GM18517 (cell line): ENCODE measurements around the gene DAPK1.

Experiments
- ATAC-seq: cut with Tn5 transposase; IDR thresholded peaks from one replicate; pipeline ENCODE4 v1.9.1; 2021; ENCODE audit warnings: mild to moderate bottlenecking, moderate library complexity; ENCODE audit not compliant: unreplicated experiment

Gene DAPK1

GRCh38 chr9:87587864-87588263 lies 90.2 kb downstream of the DAPK1 start:
- no peak for ATAC-seq

DNA sequence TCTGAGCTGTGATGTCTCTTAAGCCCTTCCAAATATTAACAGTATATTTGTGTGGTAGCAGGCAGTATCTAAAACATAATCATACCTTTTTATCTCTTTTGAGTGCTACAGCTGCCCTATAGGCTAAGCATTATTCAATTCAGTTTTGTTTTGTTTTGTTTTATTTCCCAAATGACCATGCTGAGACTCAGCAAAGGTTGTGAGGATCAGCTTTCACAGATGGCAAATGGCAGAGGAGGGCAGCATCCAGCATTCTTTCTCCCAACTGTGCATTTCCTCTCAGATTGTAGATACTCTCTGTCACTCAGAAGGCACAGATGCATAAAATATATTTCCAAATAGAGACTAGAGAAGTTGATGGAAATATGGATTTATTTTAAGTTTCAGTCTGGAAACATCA lies 90.7 kb downstream of the DAPK1 start:
- no peak for ATAC-seq

GRCh38 chr9:87590996-87591395 lies 93.3 kb downstream of the DAPK1 start:
- ATAC-seq: no peak

- no peak for ATAC-seq
Measured at GRCh38 chr9:87592554-87593358, 95.1 kb downstream of the DAPK1 start.

DNA sequence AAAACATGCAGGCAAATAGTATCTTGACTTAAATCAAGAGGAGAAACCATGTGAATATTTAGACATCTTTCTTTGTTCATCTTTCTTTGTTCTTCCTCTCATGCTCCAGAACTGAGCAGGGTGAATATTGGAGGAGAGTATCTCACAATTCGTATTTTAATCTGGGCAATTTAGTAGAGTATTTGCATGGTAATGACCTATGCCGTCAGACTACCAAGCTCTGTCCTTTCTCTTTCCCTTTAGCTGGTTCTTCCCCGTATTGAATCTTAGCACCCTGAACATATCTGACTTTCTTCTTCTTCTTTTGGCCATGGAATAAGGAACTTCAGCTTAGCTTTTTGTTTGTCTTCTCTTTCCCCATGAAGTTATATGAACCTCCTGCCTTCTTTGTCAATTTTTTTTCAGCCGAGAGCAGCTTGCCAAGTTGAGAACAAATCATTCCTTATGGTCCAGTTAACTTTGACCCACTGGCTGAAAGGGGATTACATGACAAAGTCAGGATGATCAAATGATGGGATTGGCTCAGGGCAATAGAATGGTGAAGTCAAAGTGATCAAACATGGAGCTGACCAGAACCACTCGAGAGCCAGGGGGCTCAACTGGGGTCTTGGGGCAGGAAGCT lies 95.8 kb downstream of the DAPK1 start:
- no peak for ATAC-seq

- ATAC-seq: no peak
Measured at GRCh38 chr9:87594194-87594593, 96.5 kb downstream of the DAPK1 start.

DNA sequence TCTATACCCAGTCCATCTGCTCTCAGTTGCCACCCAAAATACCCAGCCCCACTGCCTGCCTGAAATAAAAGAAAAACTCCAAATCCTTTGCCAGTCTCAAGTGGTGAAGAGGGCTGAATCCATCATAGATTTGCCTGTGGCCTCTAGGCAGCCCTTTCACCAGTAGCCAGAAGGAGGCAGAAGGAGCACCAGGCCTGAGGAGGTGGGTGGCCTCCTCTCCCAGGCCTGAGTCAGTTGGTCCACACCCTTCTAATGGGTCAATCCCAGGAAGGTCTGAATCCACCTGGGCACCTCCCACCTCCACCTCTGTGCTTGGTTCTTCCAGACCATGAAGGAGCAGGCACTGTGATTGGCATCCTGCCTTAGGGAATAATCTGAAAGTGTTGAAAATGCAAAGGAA lies 97.0 kb downstream of the DAPK1 start:
- no peak for ATAC-seq

GRCh38 chr9:87595610-87596009 lies 97.9 kb downstream of the DAPK1 start:
- ATAC-seq: no peak

DNA sequence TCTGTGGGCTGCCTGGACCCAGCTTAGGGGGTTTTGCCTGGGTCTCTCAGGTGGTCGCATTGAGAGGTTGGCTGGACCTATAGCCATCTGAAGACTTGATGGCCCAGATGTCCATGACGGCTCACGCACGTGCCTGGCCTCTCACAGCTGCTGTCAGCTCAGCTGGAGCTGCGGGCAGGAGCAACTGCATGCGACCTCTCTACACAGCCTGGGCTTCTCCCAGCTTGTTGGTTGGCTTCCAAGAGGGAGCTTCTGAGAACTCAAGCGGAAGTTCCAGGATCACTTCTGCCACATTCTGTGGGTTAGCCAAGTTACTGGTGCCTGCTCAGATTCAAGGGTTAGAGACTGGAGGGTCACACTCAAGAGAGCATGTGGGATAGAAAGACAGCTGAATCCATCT lies 99.2 kb downstream of the DAPK1 start:
- no peak for ATAC-seq

GRCh38 chr9:87597710-87598443 lies 100.2 kb downstream of the DAPK1 start:
- ATAC-seq: no peak

GRCh38 chr9:87599901-87600610 lies 102.4 kb downstream of the DAPK1 start:
- no peak for ATAC-seq

DNA sequence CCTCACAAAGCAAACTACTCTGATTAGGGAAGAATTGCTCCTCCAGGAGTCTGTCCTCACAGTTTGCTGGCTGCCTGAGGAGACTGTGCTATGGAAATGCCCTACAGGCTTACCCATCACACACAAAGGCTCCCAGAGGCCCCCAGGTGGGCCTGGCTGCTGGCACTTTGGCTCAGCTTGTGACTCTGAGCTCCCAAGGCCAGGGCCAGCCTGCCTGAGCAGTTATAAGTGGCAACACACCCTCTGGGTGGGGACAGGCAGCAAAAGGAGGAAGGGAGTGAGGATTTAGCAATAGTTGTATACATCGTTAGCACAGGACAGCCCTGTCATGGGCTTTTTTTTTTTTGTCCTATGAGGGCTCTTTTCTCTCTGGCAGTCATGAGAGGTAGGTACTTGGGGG lies 103.5 kb downstream of the DAPK1 start:
- no peak for ATAC-seq

- ATAC-seq: no peak
Measured at GRCh38 chr9:87601595-87601994, 103.9 kb downstream of the DAPK1 start.

DNA sequence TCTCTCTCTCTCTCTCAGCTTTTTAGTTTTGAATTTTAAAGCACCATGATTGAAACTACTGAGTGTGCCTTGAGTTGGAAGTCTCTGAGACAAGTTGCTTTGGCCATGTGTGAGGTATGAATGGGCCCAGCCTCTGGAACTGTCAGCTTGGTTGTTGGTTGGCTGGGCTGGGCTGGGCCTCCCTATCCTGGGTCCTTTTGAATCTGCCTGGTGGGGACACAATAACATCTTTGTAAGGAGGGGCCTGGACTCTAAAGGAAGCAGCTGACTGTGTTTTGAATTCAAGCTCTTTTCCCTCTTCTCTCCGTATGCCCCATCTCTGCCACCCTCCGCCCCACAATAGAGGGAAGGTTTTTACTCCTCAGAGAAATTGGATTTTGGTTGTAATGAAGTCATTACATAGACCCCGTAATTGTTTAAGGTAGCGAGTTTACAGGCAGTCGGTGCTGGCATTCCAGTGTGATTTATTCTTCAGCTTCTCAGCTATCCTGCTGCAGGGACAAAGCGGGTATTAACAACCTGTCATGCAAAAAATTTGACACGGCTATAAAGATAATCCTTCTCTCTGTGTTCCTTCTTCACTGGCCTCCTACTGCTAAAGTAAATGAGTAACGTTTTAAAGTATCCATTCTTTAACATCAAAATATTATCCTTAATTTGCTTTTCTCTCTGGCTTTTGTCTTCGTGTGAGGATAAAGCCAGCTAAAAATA lies 105.4 kb downstream of the DAPK1 start:
- no peak for ATAC-seq

DNA sequence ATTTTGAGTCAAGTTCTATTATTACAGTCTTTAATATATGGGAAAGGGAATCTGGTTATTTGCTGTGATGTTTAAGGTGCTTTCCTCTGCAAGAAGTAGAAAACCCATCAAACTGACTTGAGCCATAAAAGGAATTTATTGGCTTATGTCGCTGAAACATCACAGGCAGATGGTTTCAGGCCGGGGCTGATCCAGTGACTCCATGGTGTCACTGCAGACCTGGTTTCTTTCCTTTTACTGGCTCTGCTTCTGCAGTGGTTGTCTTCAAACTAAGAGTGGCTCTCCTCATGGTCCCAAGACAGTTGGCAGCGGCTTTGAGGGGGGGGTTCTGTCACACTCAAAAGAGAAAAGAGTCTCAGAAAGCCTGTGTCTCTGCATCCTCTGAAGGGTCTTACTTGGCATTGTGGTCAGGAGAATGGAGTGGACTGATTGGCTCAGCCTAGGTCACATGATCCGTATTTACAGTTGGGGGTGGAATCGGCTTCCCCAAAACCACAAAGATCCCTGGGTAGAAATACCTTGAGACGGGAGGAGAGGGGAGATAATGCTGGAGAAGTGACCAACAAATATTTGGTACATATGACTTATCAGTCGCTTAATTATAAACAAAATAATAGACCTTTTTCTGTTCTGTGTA lies 106.3 kb downstream of the DAPK1 start:
- ATAC-seq: no peak

DNA sequence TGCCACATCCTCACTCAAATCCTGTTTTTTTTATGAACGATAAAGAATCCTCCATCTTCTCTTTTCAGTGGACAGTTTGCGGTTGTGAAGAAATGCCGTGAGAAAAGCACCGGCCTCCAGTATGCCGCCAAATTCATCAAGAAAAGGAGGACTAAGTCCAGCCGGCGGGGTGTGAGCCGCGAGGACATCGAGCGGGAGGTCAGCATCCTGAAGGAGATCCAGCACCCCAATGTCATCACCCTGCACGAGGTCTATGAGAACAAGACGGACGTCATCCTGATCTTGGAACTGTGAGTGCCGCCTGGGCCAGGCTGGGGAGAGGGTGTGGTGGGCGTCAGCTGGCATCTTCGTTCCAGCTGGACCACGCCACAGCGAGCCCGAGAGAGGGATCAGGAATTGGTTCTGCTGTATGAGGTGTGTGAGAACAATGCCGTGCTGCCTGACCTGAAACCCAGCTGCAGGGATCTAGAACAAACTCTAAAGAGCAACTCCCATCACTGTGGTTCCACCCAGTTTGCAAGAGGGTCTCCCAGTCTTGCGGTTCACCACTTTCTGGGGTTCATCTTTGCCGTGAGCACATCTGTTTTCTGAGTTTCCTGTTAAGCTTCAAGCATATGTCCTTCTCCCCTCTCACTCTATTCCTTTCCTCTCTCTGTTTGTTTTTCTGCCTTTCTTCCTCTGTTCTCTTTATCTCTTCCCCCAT lies 107.4 kb downstream of the DAPK1 start:
- no peak for ATAC-seq

DNA sequence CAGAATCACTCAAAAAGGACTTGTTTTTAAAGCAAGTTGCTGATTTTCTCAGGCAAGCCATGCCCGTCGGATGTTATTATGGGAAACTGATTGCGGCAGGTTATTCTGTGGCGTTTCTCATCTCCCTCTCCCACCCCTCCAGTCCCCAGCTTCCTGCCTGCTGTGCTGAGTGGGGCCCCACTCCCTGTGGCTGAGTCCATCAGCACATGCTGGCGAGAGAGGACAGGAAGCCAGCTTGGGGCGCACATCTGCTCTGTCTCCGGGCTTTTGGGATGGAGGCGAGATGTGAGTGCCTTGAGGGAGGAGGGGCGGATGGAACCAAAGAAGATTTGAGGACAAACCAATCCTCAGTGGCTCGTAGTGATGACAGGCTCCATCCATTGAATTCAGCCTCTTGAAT lies 108.0 kb downstream of the DAPK1 start:
- ATAC-seq: no peak

DNA sequence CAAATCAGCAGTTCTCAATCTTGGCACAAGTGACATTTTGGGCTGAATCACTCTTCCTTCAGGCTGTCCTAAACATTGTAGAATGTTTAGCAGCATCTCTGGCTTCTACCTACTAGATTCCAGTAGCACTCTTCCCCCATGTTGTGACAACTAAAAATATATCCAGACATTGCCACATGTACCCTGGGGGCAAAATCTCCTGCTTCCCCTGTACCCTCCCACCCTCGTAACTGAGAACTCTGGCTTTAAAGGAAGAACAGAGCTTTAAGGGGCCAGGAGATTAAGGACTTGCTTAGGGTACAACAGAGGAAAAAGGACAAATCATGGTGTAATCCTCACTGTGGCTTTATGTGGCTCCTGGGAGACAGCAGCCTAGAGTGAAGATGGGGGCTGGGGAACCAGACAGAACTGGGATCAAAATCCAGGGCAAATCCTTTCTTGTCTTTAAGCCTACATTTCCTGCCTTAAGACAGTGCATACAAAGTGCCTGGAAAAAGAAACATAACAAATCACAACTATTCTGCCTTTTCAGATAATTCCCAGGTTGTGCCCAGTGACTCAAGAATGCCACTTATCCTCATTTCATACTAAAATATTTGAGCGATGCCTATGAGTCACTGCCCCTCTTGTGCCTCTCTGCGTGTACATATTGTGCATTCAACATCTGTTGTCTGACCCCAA lies 109.3 kb downstream of the DAPK1 start:
- no peak for ATAC-seq

DNA sequence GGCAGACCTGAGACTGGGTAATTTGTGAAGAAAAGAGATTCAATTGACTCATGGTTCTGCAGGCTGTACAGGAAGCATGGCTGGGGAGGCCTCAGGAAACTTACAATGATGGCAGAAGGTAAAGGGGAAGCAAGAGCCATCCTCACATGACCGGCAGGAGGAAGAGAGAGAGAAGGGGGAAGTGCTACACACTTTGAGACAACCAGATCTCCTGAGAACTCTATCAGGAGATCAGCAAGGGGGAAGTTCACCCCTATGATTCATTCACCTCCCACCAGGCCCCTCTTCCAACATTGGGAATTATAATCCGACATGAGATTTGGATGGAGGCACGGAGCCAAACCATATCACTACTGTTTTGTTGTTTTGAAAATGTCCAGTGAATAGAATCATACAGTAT lies 110.2 kb downstream of the DAPK1 start:
- ATAC-seq: no peak
